IMR-90 (cell line): ENCODE results near the gene PDYN. TPM values are rescaled to one million over a fixed set of nuclear protein-coding genes. Genes with fewer than 3 reads are reported as not detected.

ENCODE experiments used
- FOS ChIP-seq: fragments of 150-350 bp; IDR thresholded peaks from 2 replicates; pipeline ENCODE4 v1.6.1; 2016; ENCODE audit warnings: low read depth, low read length
- RFX5 ChIP-seq: IDR thresholded peaks from 2 replicates; pipeline ENCODE4 v1.8.0; 2012; ENCODE audit warnings: low read depth, mild to moderate bottlenecking, low read length, moderate library complexity
- USF2 ChIP-seq: fragments of 150-350 bp; IDR thresholded peaks from 2 replicates; pipeline ENCODE4 v1.6.1; 2017; ENCODE audit warnings: mild to moderate bottlenecking, antibody characterized with exemption, low read length, low read depth
- polyA plus RNA-seq, 3 experiments: library from polyadenylated mRNA; depleted of rRNA; stranded (reverse); fragments of >200 nt; gene quantifications; 2 replicates each; pipeline ENCODE4 v1.2.3, GENCODE V29; 2012; ENCODE audit warnings: low replicate concordance in 1 of 3
- total RNA-seq: library from RNA; depleted of rRNA; stranded (reverse); fragments of >200 nt; gene quantifications from 2 replicates; pipeline ENCODE4 v1.2.3, GENCODE V29; 2012

PDYN gene
- total and polyA plus RNA-seq, 2 of the 4 experiments (the other 2 are of a cell fraction): not detected

- peak; percentile 74 for TF ChIP-seq USF2
- no peak for TF ChIP-seq RFX5
- no peak for TF ChIP-seq FOS
Observed at GRCh38 chr20:1965520-1966351, 28.1 kb downstream of the PDYN start (continued).
